ENCODE measurements around the gene EFNB3. TPM values are rescaled to one million over a fixed set of nuclear protein-coding genes. Genes with fewer than 3 reads are reported as not detected.
A peak's percentile ranks its signal among the peaks of the same experiment; 100 is the strongest.

The EFNB3 gene
- polyA plus RNA-seq, 2 of the 4 experiments (the other 2 are of a cell fraction), result 1.7 to 1.9 TPM

GRCh38 chr17:7684851-7685532, 20.0 kb upstream of the EFNB3 start:
- no peak for FAIRE-seq
- Histone ChIP-seq H3K4me2 (peak overlapping the region; percentile 93), H3K9me3 (no peaks in the 10 kb centered on the region), H3K4me3 (peak overlapping the region; percentile 77), H3K27ac (peak overlapping the region; percentile 94 to 95), H3K4me1 (peaks cover 23% of the 10 kb centered on the region)
- POLR2A ChIA-PET, result interaction anchor here (1.3 to 4.1 kb wide), 9 partner anchors 10 to 281 kb away, joined by 4 to 81 read pairs (median 30); partner anchors contain the start of genes CD68, CYB5D1, FXR2 and NAA38
- no peak for DNase-seq (ENCODE audit: low read depth in 1 of 2, low spot score in 1 of 2)
- ATAC-seq, result no peak
- 19% methylated on average over 15 of the region's 15 CpGs for WGBS (ENCODE audit: missing lambda C conversion rate)
- TF ChIP-seq KDM5A (IDR thresholded peaks at IDR 0.05), result 0 out of 2 replicates have a peak, but pooled peaks have one; percentile 8
- 0 out of 2 replicates have a peak, but pooled peaks have one; percentile 41 for TF ChIP-seq POLR2AphosphoS2 (conservative IDR thresholded peaks at IDR 0.05; ENCODE audit: low read length)
- TF ChIP-seq NPAS2 (CRISPR knock-in tag; IDR thresholded peaks at IDR 0.05; ENCODE audit: borderline replicate concordance), result no peak
- CTCF ChIA-PET, result interaction anchor here (0.9 to 10.0 kb wide), 9 partner anchors 18 to 180 kb away, joined by 3 to 191 read pairs (median 51); partner anchors contain the start of genes CD68, DNAH2, EFNB3 and FXR2

GRCh38 chr17:7685533-7686221, 19.3 kb upstream of the EFNB3 start:
- Histone ChIP-seq H3K4me1 (peaks cover 23% of the 10 kb centered on the region), H3K4me3 (peak overlapping the region; percentile 77), H3K4me2 (peak overlapping the region; percentile 93), H3K9me3 (no peaks in the 10 kb centered on the region), H3K27ac (peak overlapping the region; percentile 94 to 95)
- 2% methylated on average over 44 of the region's 44 CpGs for WGBS (ENCODE audit: missing lambda C conversion rate)
- POLR2A ChIA-PET, result interaction anchor here (0.6 to 4.1 kb wide), 32 partner anchors 11 to 488 kb away, joined by 3 to 97 read pairs (median 6); partner anchors contain the start of genes ATP1B2, CD68, CYB5D1 and DNAH2
- CTCF ChIA-PET, result interaction anchor here (0.6 to 10.0 kb wide), 13 partner anchors 11 to 180 kb away, joined by 3 to 191 read pairs (median 33); partner anchors contain the start of genes CD68, DNAH2, EFNB3 and FXR2
- ATAC-seq (peak; percentile 75 to 77), FAIRE-seq (no peak), DNase-seq (ENCODE audit: low read depth in 1 of 2, low spot score in 1 of 2) (peak; percentile 91 to 98)
- TF ChIP-seq RAD21 (conservative IDR thresholded peaks at IDR 0.05 in 1 of 2, IDR thresholded peaks at IDR 0.05 in 1 of 2) (no peak), MYC (IDR thresholded peaks at IDR 0.05; ENCODE audit: borderline replicate concordance, low read length) (no peak; the same call in 1 of the 2 replicates), CBX2 (IDR thresholded peaks at IDR 0.05; ENCODE audit: borderline replicate concordance, low read depth) (no peak), CHD4 (IDR thresholded peaks at IDR 0.05; ENCODE audit: borderline replicate concordance) (no peak), REST (IDR thresholded peaks at IDR 0.05) (peak; percentile 80), HOXB5 (CRISPR knock-in tag; IDR thresholded peaks at IDR 0.05) (no peak), HEYL (CRISPR knock-in tag; IDR thresholded peaks at IDR 0.05) (no peak), NR3C1 (IDR thresholded peaks at IDR 0.05) (no peak), BHLHE40 (IDR thresholded peaks at IDR 0.05; ENCODE audit: low read depth, low read length) (no peak), FOSL2 (IDR thresholded peaks at IDR 0.05) (no peak), FOSL2 (CRISPR knock-in tag; IDR thresholded peaks at IDR 0.05) (no peak), JUNB (IDR thresholded peaks at IDR 0.05) (no peak), ZFP36 (IDR thresholded peaks at IDR 0.05; ENCODE audit: borderline replicate concordance, partially characterized antibody) (no peak), TFCP2L1 (CRISPR knock-in tag; IDR thresholded peaks at IDR 0.05) (no peak), PBX3 (IDR thresholded peaks at IDR 0.05) (no peak), RNF2 (IDR thresholded peaks at IDR 0.05; ENCODE audit: borderline replicate concordance, low read depth) (no peak), EHF (CRISPR knock-in tag; IDR thresholded peaks at IDR 0.05) (no peak), FOSB (CRISPR knock-in tag; IDR thresholded peaks at IDR 0.05) (peak; percentile 79; the same call in 1 of the 2 replicates), RCOR1 (IDR thresholded peaks at IDR 0.05; ENCODE audit: low read depth, low read length) (no peak), HDAC2 (IDR thresholded peaks at IDR 0.05) (no peak), E2F6 (IDR thresholded peaks at IDR 0.05; ENCODE audit: borderline replicate concordance, low read depth) (peak; percentile 75; the same call in 1 of the 2 replicates), ZNF302 (CRISPR knock-in tag; IDR thresholded peaks at IDR 0.05) (no peak), PHF8 (IDR thresholded peaks at IDR 0.05; ENCODE audit: borderline replicate concordance, low read depth) (peak; percentile 41; the same call in 1 of the 2 replicates), ESRRA (IDR thresholded peaks at IDR 0.05; ENCODE audit: borderline replicate concordance, low read length) (no peak), USF2 (IDR thresholded peaks at IDR 0.05) (no peak), ZSCAN20 (CRISPR knock-in tag; IDR thresholded peaks at IDR 0.05) (no peak), KDM1A (IDR thresholded peaks at IDR 0.05; ENCODE audit: low read depth) (no peak)
